Measurements from ENCODE around the gene MEX3A. TPM values are rescaled to one million over a fixed set of nuclear protein-coding genes. Genes with fewer than 3 reads are reported as not detected.
"Not testable (repeated sequence)": the region's sequence is repeated elsewhere in the genome, so short reads cannot be mapped to it uniquely, and the experiment has no call there.

The MEX3A gene
- total RNA-seq, 6 experiments from 2014 or later = 1.4 to 3.1 (median 2.2) TPM

- peaks cover 23% of the 10 kb centered on the region for H3K4me1 Mint-ChIP-seq (ENCODE audit: low read depth)
- H3K4me3 Mint-ChIP-seq = no peak overlapping the region; the same call in 1 of the 2 replicates
- H3K27me3 Mint-ChIP-seq (ENCODE audit: insufficient read depth) = no peaks in the 10 kb centered on the region; the same call in 1 of the 2 replicates
- no peak for TF ChIP-seq CTCF (IDR thresholded peaks at IDR 0.05)
- DNase-seq = peak; percentile 9
- H3K27ac Mint-ChIP-seq = 0 out of 2 replicates have a peak overlapping the region, but pooled peaks have one; percentile 7
- peaks cover 7% of the 10 kb centered on the region for H3K36me3 Mint-ChIP-seq (ENCODE audit: low read depth)
- H3K9me3 Mint-ChIP-seq = no peaks in the 10 kb centered on the region
Measured at GRCh38 chr1:156050376-156050775, 31.9 kb downstream of the MEX3A start.

GRCh38 chr1:156048663-156049258 lies 33.5 kb downstream of the MEX3A start:
- no peak for TF ChIP-seq CTCF (IDR thresholded peaks at IDR 0.05)
- peaks cover 21% of the 10 kb centered on the region for H3K4me1 Mint-ChIP-seq (ENCODE audit: low read depth)
- no peak for DNase-seq
- no peak overlapping the region for H3K4me3 Mint-ChIP-seq
- peaks cover 7% of the 10 kb centered on the region for H3K36me3 Mint-ChIP-seq (ENCODE audit: low read depth)
- H3K27ac Mint-ChIP-seq = no peak overlapping the region
- H3K27me3 Mint-ChIP-seq (ENCODE audit: insufficient read depth) = no peaks in the 10 kb centered on the region; the same call in 1 of the 2 replicates
- H3K9me3 Mint-ChIP-seq = no peaks in the 10 kb centered on the region

- H3K27me3 Mint-ChIP-seq (ENCODE audit: insufficient read depth) = peaks cover 1% of the 10 kb centered on the region; the same call in 1 of the 2 replicates
- H3K27ac Mint-ChIP-seq = no peak overlapping the region
- no peaks in the 10 kb centered on the region for H3K9me3 Mint-ChIP-seq
Measured at GRCh38 chr1:156045076-156045475, 37.2 kb downstream of the MEX3A start.

GRCh38 chr1:156042828-156043227 lies 39.4 kb downstream of the MEX3A start:
- no peak for DNase-seq
- TF ChIP-seq CTCF (IDR thresholded peaks at IDR 0.05) = no peak
- Mint-ChIP-seq H3K4me3 (no peak overlapping the region), H3K9me3 (no peaks in the 10 kb centered on the region), H3K27me3 (ENCODE audit: insufficient read depth) (peaks cover 1% of the 10 kb centered on the region; the same call in 1 of the 2 replicates), H3K4me1 (ENCODE audit: low read depth) (peaks cover 14% of the 10 kb centered on the region), H3K27ac (no peak overlapping the region), H3K36me3 (ENCODE audit: low read depth) (peaks cover 10% of the 10 kb centered on the region)

More at GRCh38 chr1:156045076-156045475, 37.2 kb downstream of the MEX3A start:
- no peak for TF ChIP-seq CTCF (IDR thresholded peaks at IDR 0.05)
- peaks cover 17% of the 10 kb centered on the region for H3K36me3 Mint-ChIP-seq (ENCODE audit: low read depth)
- H3K4me3 Mint-ChIP-seq = no peak overlapping the region
- H3K4me1 Mint-ChIP-seq (ENCODE audit: low read depth) = peaks cover 20% of the 10 kb centered on the region
- no peak for DNase-seq

GRCh38 chr1:156034991-156035390 lies 47.3 kb downstream of the MEX3A start:
- H3K36me3 Mint-ChIP-seq (ENCODE audit: low read depth); H3K9me3 Mint-ChIP-seq; DNase-seq; H3K27ac Mint-ChIP-seq; H3K27me3 Mint-ChIP-seq (ENCODE audit: insufficient read depth); H3K4me3 Mint-ChIP-seq: not testable (repeated sequence)
- peaks cover 12% of the 10 kb centered on the region for H3K4me1 Mint-ChIP-seq (ENCODE audit: low read depth)

- no peak for DNase-seq
- H3K27ac Mint-ChIP-seq = peak overlapping the region; percentile 2; the same call in 1 of the 2 replicates
- no peaks in the 10 kb centered on the region for H3K9me3 Mint-ChIP-seq
- peaks cover 12% of the 10 kb centered on the region for H3K4me1 Mint-ChIP-seq (ENCODE audit: low read depth)
- no peak overlapping the region for H3K4me3 Mint-ChIP-seq
- H3K27me3 Mint-ChIP-seq (ENCODE audit: insufficient read depth) = peaks cover 2% of the 10 kb centered on the region; the same call in 1 of the 2 replicates
- TF ChIP-seq CTCF (IDR thresholded peaks at IDR 0.05) = no peak
- no peaks in the 10 kb centered on the region for H3K36me3 Mint-ChIP-seq (ENCODE audit: low read depth)
Measured at GRCh38 chr1:156033011-156033410, 49.3 kb downstream of the MEX3A start.

Measured in HFFc6 (cell line).